T-helper 2 cell treated with Interferon-gamma antibody and Interleukin-4, amounts not matched to agents 5 μg/mL and 100 μg/mL, for 36 hours (primary cell): ENCODE results near the gene PRELP.

ENCODE experiments used
- DNase-seq: peaks from one replicate; pipeline ENCODE4 v3.0.0; 2021; ENCODE audit warnings: low spot score
- H3K27ac Mint-ChIP-seq: one replicate; pipeline ENCODE4 v1.8.0; 2021; ENCODE audit warnings: mild to moderate bottlenecking, mixed read lengths
- H3K27me3 Mint-ChIP-seq: one replicate; pipeline ENCODE4 v1.8.0; 2021; ENCODE audit warnings: low read depth, mixed read lengths
- H3K36me3 Mint-ChIP-seq: one replicate; pipeline ENCODE4 v1.8.0; 2021; ENCODE audit warnings: low read depth, mixed read lengths
- H3K4me1 Mint-ChIP-seq: one replicate; pipeline ENCODE4 v1.8.0; 2021; ENCODE audit warnings: low read depth, mixed read lengths
- H3K4me3 Mint-ChIP-seq: one replicate; pipeline ENCODE4 v1.8.0; 2022; ENCODE audit warnings: mild to moderate bottlenecking, moderate library complexity, mixed read lengths
- H3K9me3 Mint-ChIP-seq: one replicate; pipeline ENCODE4 v1.8.0; 2021; ENCODE audit warnings: mixed read lengths

PRELP gene

DNA sequence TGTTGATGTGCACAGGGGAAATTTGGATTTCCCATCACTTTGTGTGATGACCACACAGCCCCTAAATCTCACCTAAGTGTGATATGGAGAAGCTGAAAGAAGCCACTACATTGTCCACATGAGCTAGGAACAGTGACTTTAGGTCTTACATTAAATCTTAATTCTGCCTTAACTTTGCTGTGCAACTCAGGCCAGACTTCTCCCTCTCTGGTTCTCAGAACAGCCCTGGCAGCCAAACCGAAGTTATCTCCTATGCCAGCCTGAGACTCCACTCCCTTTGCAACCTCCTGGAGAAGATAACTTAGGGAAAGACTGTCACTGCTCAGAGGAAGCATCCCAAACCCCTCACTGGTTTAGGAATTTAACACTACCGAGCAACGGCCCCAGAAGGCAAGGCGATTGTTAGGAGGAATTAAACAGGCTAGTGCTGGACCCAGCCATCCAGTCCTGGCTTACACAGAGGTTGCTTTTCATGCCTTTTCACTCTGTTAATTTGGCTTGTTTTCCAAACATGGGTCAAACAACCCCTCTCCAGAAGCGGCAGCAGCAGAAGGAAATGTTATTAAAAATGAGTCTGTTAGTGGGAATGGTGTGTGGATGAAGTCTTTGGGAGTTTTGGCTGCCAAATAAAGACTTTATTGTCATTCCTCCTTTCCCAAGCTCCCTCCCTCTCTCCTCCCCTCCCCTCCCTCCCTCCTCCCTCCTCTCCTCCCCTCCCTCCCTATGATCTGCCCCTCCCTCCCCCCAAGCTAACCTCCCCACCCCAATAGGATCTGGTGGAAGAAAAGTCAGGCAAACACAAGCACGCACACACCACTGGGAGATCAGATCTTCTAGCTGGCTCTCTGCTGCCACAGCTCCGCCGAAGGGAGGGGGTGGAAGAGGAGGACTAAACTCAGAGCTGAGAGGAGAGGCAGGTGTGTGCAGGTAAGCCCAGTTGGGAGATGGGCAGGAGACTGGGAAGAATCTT, at the start of gene PRELP:
Gene PRELP (plus strand): TSS at position 795 of the 970 bp plus-strand sequence. CDS start 7,379 bp downstream, outside the sequence.
- no peak within 1 kb of the TSS for H3K27ac Mint-ChIP-seq
- H3K9me3 Mint-ChIP-seq = no peaks in the 10 kb centered on the region
- no peaks in the 10 kb centered on the region for H3K4me1 Mint-ChIP-seq
- H3K4me3 Mint-ChIP-seq = no peak within 1 kb of the TSS
- no peak for DNase-seq
- no peaks in the 10 kb centered on the region for H3K36me3 Mint-ChIP-seq
- peaks cover 28% of the 10 kb centered on the region for H3K27me3 Mint-ChIP-seq

DNA sequence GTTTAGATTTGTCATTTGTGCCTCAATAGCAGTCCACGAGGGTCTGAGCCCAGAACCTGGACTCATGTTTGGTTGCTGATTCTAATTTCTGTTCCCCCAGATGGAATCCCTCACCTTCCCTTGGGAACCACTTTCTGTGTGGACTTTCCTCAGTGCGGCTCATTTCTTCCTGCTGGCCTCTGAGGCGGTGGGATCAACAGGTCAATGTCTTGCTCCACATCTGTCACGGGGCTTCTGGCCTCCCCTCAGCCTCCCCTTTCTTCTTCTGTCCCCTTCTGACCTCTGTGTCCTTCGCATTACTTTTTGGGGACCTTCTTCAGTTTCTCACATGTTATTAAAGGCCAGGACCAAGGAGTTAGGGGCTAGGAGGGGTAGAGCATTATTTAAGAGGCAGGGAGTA, 49.2 kb upstream of the PRELP start:
- Mint-ChIP-seq H3K27me3 (peaks cover 18% of the 10 kb centered on the region), H3K27ac (no peak overlapping the region), H3K4me3 (no peak overlapping the region), H3K4me1 (no peaks in the 10 kb centered on the region), H3K36me3 (no peaks in the 10 kb centered on the region), H3K9me3 (no peaks in the 10 kb centered on the region)
- DNase-seq = no peak

DNA sequence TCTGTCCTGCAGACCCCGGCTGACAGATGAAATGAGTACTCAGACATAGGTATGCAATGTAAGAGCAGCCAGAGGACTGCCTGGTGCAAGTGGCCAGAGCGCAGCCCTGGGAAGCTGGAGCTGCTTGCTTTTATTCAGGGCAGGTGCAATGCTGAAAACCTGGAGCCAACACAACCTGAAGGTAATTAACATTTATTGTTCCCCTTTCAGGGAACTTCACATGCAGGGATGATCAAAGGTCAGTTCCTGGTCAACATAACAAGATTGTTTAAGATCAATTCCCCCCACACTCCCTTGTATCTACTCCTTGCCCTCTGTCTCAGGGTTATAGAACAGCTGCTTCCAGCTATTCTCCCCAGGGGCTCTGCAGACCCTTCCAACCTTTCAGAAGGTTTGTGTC, 48.7 kb upstream of the PRELP start:
- no peaks in the 10 kb centered on the region for H3K36me3 Mint-ChIP-seq
- H3K27me3 Mint-ChIP-seq = peaks cover 18% of the 10 kb centered on the region
- H3K4me3 Mint-ChIP-seq = no peak overlapping the region
- no peak overlapping the region for H3K27ac Mint-ChIP-seq
- no peaks in the 10 kb centered on the region for H3K9me3 Mint-ChIP-seq
- no peaks in the 10 kb centered on the region for H3K4me1 Mint-ChIP-seq
- no peak for DNase-seq

- H3K9me3 Mint-ChIP-seq = no peaks in the 10 kb centered on the region
- H3K27me3 Mint-ChIP-seq = peaks cover 18% of the 10 kb centered on the region
- no peaks in the 10 kb centered on the region for H3K36me3 Mint-ChIP-seq
- H3K27ac Mint-ChIP-seq = no peak overlapping the region
- H3K4me3 Mint-ChIP-seq = no peak overlapping the region
- DNase-seq = no peak
- no peaks in the 10 kb centered on the region for H3K4me1 Mint-ChIP-seq
Observed at GRCh38 chr1:203427451-203427850, 48.2 kb upstream of the PRELP start.

- Mint-ChIP-seq H3K4me1 (no peaks in the 10 kb centered on the region), H3K27ac (no peak overlapping the region), H3K27me3 (peaks cover 17% of the 10 kb centered on the region), H3K9me3 (no peaks in the 10 kb centered on the region), H3K36me3 (no peaks in the 10 kb centered on the region), H3K4me3 (no peak overlapping the region)
- no peak for DNase-seq
Observed at GRCh38 chr1:203428981-203429599, 46.5 kb upstream of the PRELP start.

- no peak overlapping the region for H3K27ac Mint-ChIP-seq
Observed at GRCh38 chr1:203435615-203436014, 40.0 kb upstream of the PRELP start.

GRCh38 chr1:203437696-203438315, 37.8 kb upstream of the PRELP start:
- Mint-ChIP-seq H3K27me3 (peaks cover 9% of the 10 kb centered on the region), H3K27ac (no peak overlapping the region), H3K36me3 (no peaks in the 10 kb centered on the region), H3K9me3 (no peaks in the 10 kb centered on the region), H3K4me3 (no peak overlapping the region), H3K4me1 (no peaks in the 10 kb centered on the region)
- no peak for DNase-seq

More at GRCh38 chr1:203435615-203436014, 40.0 kb upstream of the PRELP start:
- Mint-ChIP-seq H3K4me1 (no peaks in the 10 kb centered on the region), H3K4me3 (no peak overlapping the region), H3K27me3 (peaks cover 7% of the 10 kb centered on the region), H3K9me3 (no peaks in the 10 kb centered on the region), H3K36me3 (no peaks in the 10 kb centered on the region)
- DNase-seq = no peak

GRCh38 chr1:203439131-203439730, 36.4 kb upstream of the PRELP start:
- Mint-ChIP-seq H3K27ac (no peak overlapping the region), H3K27me3 (peaks cover 10% of the 10 kb centered on the region)
- no peak for DNase-seq

GRCh38 chr1:203440771-203441170, 34.8 kb upstream of the PRELP start:
- DNase-seq = no peak
- Mint-ChIP-seq H3K36me3 (no peaks in the 10 kb centered on the region), H3K4me3 (no peak overlapping the region), H3K4me1 (no peaks in the 10 kb centered on the region), H3K27me3 (peaks cover 10% of the 10 kb centered on the region), H3K9me3 (no peaks in the 10 kb centered on the region), H3K27ac (no peak overlapping the region)

More at GRCh38 chr1:203439131-203439730, 36.4 kb upstream of the PRELP start:
- H3K4me1 Mint-ChIP-seq = no peaks in the 10 kb centered on the region
- no peaks in the 10 kb centered on the region for H3K36me3 Mint-ChIP-seq
- no peak overlapping the region for H3K4me3 Mint-ChIP-seq
- no peaks in the 10 kb centered on the region for H3K9me3 Mint-ChIP-seq

DNA sequence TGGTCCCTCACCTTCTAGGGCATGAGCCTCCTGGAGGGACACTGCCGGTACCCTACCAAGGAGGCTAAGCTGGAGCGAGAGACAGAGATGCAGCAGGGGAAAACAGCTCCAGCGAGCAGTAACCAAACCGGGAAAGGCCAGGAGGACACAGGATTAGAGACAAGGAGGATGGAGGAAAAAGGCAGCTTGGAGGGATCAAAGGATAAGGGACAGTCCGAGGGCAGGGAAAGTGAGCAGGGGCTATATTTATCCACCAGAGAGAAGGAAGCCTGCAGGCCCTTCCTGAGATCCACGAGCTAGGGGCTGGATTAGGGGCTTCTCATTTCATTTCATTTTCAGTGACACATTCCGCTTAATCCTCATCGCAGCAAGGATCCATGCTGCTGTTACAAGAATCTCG, 33.8 kb upstream of the PRELP start:
- no peak overlapping the region for H3K4me3 Mint-ChIP-seq
- H3K27me3 Mint-ChIP-seq = peaks cover 13% of the 10 kb centered on the region
- no peaks in the 10 kb centered on the region for H3K9me3 Mint-ChIP-seq
- H3K27ac Mint-ChIP-seq = no peak overlapping the region
- no peaks in the 10 kb centered on the region for H3K4me1 Mint-ChIP-seq
- no peak for DNase-seq
- no peaks in the 10 kb centered on the region for H3K36me3 Mint-ChIP-seq

GRCh38 chr1:203442821-203443220, 32.8 kb upstream of the PRELP start:
- DNase-seq = no peak
- Mint-ChIP-seq H3K4me1 (no peaks in the 10 kb centered on the region), H3K36me3 (no peaks in the 10 kb centered on the region), H3K4me3 (no peak overlapping the region), H3K27me3 (peaks cover 19% of the 10 kb centered on the region), H3K9me3 (no peaks in the 10 kb centered on the region), H3K27ac (no peak overlapping the region)

DNA sequence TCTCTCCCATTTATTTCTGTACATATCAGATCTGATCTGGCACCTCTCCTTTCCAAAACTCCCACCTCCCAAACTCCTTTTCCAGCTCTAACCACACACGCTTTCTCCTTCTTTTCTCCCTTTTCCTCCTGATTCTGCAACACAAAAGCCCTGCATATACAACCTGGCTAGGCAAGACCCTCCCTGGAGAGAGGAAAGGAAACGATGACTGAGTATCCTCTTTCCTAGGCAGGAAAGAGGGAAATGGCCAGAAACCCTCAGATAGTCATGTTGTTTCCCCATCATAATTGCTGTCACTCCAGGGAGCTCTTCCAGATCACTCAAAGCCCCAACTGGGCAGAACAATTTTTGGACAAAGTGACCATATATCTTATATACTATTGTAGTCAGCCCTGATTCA, 32.3 kb upstream of the PRELP start:
- H3K27ac Mint-ChIP-seq = no peak overlapping the region
- DNase-seq = no peak
- no peaks in the 10 kb centered on the region for H3K4me1 Mint-ChIP-seq
- H3K9me3 Mint-ChIP-seq = no peaks in the 10 kb centered on the region
- no peaks in the 10 kb centered on the region for H3K36me3 Mint-ChIP-seq
- no peak overlapping the region for H3K4me3 Mint-ChIP-seq
- peaks cover 19% of the 10 kb centered on the region for H3K27me3 Mint-ChIP-seq

- DNase-seq = no peak
- Mint-ChIP-seq H3K9me3 (no peaks in the 10 kb centered on the region), H3K27me3 (peaks cover 24% of the 10 kb centered on the region)
Observed at GRCh38 chr1:203444171-203444576, 31.4 kb upstream of the PRELP start.

GRCh38 chr1:203447151-203447550, 28.5 kb upstream of the PRELP start:
- DNase-seq = no peak
- H3K4me3 Mint-ChIP-seq = no peak overlapping the region
- H3K36me3 Mint-ChIP-seq = no peaks in the 10 kb centered on the region
- no peaks in the 10 kb centered on the region for H3K4me1 Mint-ChIP-seq
- H3K27me3 Mint-ChIP-seq = peaks cover 34% of the 10 kb centered on the region
- no peak overlapping the region for H3K27ac Mint-ChIP-seq
- H3K9me3 Mint-ChIP-seq = no peaks in the 10 kb centered on the region

More at GRCh38 chr1:203444171-203444576, 31.4 kb upstream of the PRELP start:
- H3K4me1 Mint-ChIP-seq = no peaks in the 10 kb centered on the region
- H3K4me3 Mint-ChIP-seq = no peak overlapping the region
- no peak overlapping the region for H3K27ac Mint-ChIP-seq
- no peaks in the 10 kb centered on the region for H3K36me3 Mint-ChIP-seq
